Measurements from ENCODE around the gene COL25A1. TPM values are rescaled to one million over a fixed set of nuclear protein-coding genes. Genes with fewer than 3 reads are reported as not detected.
"Not testable (repeated sequence)": the region's sequence is repeated elsewhere in the genome, so short reads cannot be mapped to it uniquely, and the experiment has no call there.

Gene COL25A1
- total RNA-seq, 2 experiments from 2014 or later, result 0.36 TPM; not detected in 1

- H3K4me3 Mint-ChIP-seq, result no peak overlapping the region
- H3K27ac Mint-ChIP-seq, result no peak overlapping the region
- peaks cover 7% of the 10 kb centered on the region for H3K4me1 Mint-ChIP-seq
- no peaks in the 10 kb centered on the region for H3K27me3 Mint-ChIP-seq
- no peaks in the 10 kb centered on the region for H3K36me3 Mint-ChIP-seq
- H3K9me3 Mint-ChIP-seq, result no peaks in the 10 kb centered on the region
- DNase-seq, result no peak
Measured at GRCh38 chr4:109007976-109008375, 294.5 kb downstream of the COL25A1 start.

GRCh38 chr4:109005523-109005922 lies 296.9 kb downstream of the COL25A1 start:
- no peaks in the 10 kb centered on the region for H3K27me3 Mint-ChIP-seq
- H3K9me3 Mint-ChIP-seq, result no peaks in the 10 kb centered on the region
- no peak overlapping the region for H3K27ac Mint-ChIP-seq
- DNase-seq, result no peak
- H3K36me3 Mint-ChIP-seq, result no peaks in the 10 kb centered on the region
- H3K4me3 Mint-ChIP-seq, result no peak overlapping the region
- peaks cover 7% of the 10 kb centered on the region for H3K4me1 Mint-ChIP-seq

GRCh38 chr4:109004418-109004817 lies 298.0 kb downstream of the COL25A1 start:
- Mint-ChIP-seq H3K4me3 (no peak overlapping the region), H3K27ac (no peak overlapping the region), H3K27me3 (no peaks in the 10 kb centered on the region), H3K9me3 (no peaks in the 10 kb centered on the region), H3K36me3 (no peaks in the 10 kb centered on the region), H3K4me1 (peaks cover 7% of the 10 kb centered on the region)
- no peak for DNase-seq

- no peaks in the 10 kb centered on the region for H3K27me3 Mint-ChIP-seq
- no peak overlapping the region for H3K27ac Mint-ChIP-seq
- DNase-seq, result no peak
- peaks cover 7% of the 10 kb centered on the region for H3K4me1 Mint-ChIP-seq
- no peak overlapping the region for H3K4me3 Mint-ChIP-seq
- no peaks in the 10 kb centered on the region for H3K36me3 Mint-ChIP-seq
- no peaks in the 10 kb centered on the region for H3K9me3 Mint-ChIP-seq
Measured at GRCh38 chr4:109003964-109004363, 298.5 kb downstream of the COL25A1 start.

GRCh38 chr4:108991551-108992328 lies 310.7 kb downstream of the COL25A1 start:
- Mint-ChIP-seq H3K27ac (no peak overlapping the region), H3K9me3 (peaks cover 4% of the 10 kb centered on the region), H3K36me3 (no peaks in the 10 kb centered on the region), H3K4me1 (no peaks in the 10 kb centered on the region), H3K4me3 (no peak overlapping the region), H3K27me3 (peaks cover 4% of the 10 kb centered on the region)
- DNase-seq, result no peak

GRCh38 chr4:108988464-108989195 lies 313.8 kb downstream of the COL25A1 start:
- Mint-ChIP-seq H3K9me3 (no peaks in the 10 kb centered on the region), H3K36me3 (no peaks in the 10 kb centered on the region), H3K4me3 (no peak overlapping the region), H3K27ac (no peak overlapping the region), H3K4me1 (no peaks in the 10 kb centered on the region), H3K27me3 (peaks cover 1% of the 10 kb centered on the region)
- no peak for DNase-seq

GRCh38 chr4:108984495-108984894 lies 318.0 kb downstream of the COL25A1 start:
- not testable (repeated sequence) for H3K9me3 Mint-ChIP-seq, H3K4me3 Mint-ChIP-seq, H3K4me1 Mint-ChIP-seq, DNase-seq, H3K36me3 Mint-ChIP-seq, H3K27ac Mint-ChIP-seq, H3K27me3 Mint-ChIP-seq

- H3K36me3 Mint-ChIP-seq, result no peaks in the 10 kb centered on the region
- no peaks in the 10 kb centered on the region for H3K9me3 Mint-ChIP-seq
- DNase-seq, result no peak
- no peak overlapping the region for H3K27ac Mint-ChIP-seq
- H3K27me3 Mint-ChIP-seq, result peaks cover 14% of the 10 kb centered on the region
- H3K4me3 Mint-ChIP-seq, result no peak overlapping the region
- H3K4me1 Mint-ChIP-seq, result peaks cover 6% of the 10 kb centered on the region
Measured at GRCh38 chr4:108982402-108983185, 319.9 kb downstream of the COL25A1 start.

- no peak for DNase-seq
- H3K27ac Mint-ChIP-seq, result no peak overlapping the region
Measured at GRCh38 chr4:108980455-108981239, 321.8 kb downstream of the COL25A1 start.

GRCh38 chr4:108979759-108980158 lies 322.7 kb downstream of the COL25A1 start:
- H3K9me3 Mint-ChIP-seq, result no peaks in the 10 kb centered on the region
- H3K27ac Mint-ChIP-seq, result no peak overlapping the region
- no peaks in the 10 kb centered on the region for H3K36me3 Mint-ChIP-seq
- H3K27me3 Mint-ChIP-seq, result peaks cover 14% of the 10 kb centered on the region
- peaks cover 6% of the 10 kb centered on the region for H3K4me1 Mint-ChIP-seq
- DNase-seq, result no peak
- H3K4me3 Mint-ChIP-seq, result no peak overlapping the region

More at GRCh38 chr4:108980455-108981239, 321.8 kb downstream of the COL25A1 start:
- Mint-ChIP-seq H3K36me3 (no peaks in the 10 kb centered on the region), H3K4me1 (peaks cover 6% of the 10 kb centered on the region), H3K27me3 (peaks cover 14% of the 10 kb centered on the region), H3K9me3 (no peaks in the 10 kb centered on the region), H3K4me3 (no peak overlapping the region)

GRCh38 chr4:108978066-108978465 lies 324.4 kb downstream of the COL25A1 start:
- Mint-ChIP-seq H3K4me3 (no peak overlapping the region), H3K27ac (no peak overlapping the region), H3K4me1 (peaks cover 13% of the 10 kb centered on the region), H3K36me3 (no peaks in the 10 kb centered on the region), H3K27me3 (peaks cover 11% of the 10 kb centered on the region), H3K9me3 (no peaks in the 10 kb centered on the region)
- no peak for DNase-seq

- peak overlapping the region; percentile 27 for H3K4me3 Mint-ChIP-seq
- no peak for DNase-seq
- H3K27me3 Mint-ChIP-seq, result no peaks in the 10 kb centered on the region
- peaks cover 21% of the 10 kb centered on the region for H3K4me1 Mint-ChIP-seq
- peak overlapping the region; percentile 91 for H3K27ac Mint-ChIP-seq
- H3K9me3 Mint-ChIP-seq, result peaks cover 4% of the 10 kb centered on the region
- H3K36me3 Mint-ChIP-seq, result peaks cover 4% of the 10 kb centered on the region
Measured at GRCh38 chr4:108972613-108973283, 329.7 kb downstream of the COL25A1 start.

GRCh38 chr4:108971473-108971872 lies 331.0 kb downstream of the COL25A1 start:
- Mint-ChIP-seq H3K9me3 (peaks cover 4% of the 10 kb centered on the region), H3K4me1 (peaks cover 21% of the 10 kb centered on the region), H3K4me3 (no peak overlapping the region), H3K27me3 (no peaks in the 10 kb centered on the region), H3K36me3 (peaks cover 4% of the 10 kb centered on the region), H3K27ac (peak overlapping the region; percentile 34)
- DNase-seq, result no peak

GRCh38 chr4:108965472-108966076 lies 336.9 kb downstream of the COL25A1 start:
- DNase-seq, result no peak
- no peak overlapping the region for H3K4me3 Mint-ChIP-seq
- H3K36me3 Mint-ChIP-seq, result no peaks in the 10 kb centered on the region
- no peaks in the 10 kb centered on the region for H3K4me1 Mint-ChIP-seq
- no peaks in the 10 kb centered on the region for H3K9me3 Mint-ChIP-seq
- H3K27ac Mint-ChIP-seq, result no peak overlapping the region
- no peaks in the 10 kb centered on the region for H3K27me3 Mint-ChIP-seq
